CD4-positive, alpha-beta T cell treated with Interleukin-4 for 4 hours (primary cell): ENCODE results near the gene FOXJ3.

Source experiments
- DNase-seq: peaks from one replicate; pipeline ENCODE4 v3.0.0-alpha.2; 2020

The FOXJ3 gene

DNA sequence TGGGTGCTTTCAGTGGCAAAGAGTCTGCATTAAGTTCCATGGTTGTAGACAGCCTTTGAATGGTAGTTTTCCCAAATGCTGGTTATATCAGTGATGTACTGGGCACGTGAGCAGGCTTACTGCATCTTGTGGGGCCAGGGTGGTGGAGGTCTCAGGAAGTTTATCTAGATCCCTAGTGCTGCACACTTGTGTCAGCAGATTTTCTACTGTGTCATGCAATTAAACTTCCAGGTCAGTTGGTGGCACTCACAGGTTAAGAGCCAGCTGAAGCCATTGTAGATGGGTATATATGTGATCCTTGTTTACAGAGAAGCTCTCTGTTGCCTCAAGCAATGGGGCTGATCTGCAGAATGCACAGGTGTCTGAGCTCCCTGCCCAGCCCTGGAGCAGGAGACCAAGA, 33.0 kb downstream of the FOXJ3 start:
- no peak for DNase-seq

GRCh38 chr1:42298520-42298919, 36.5 kb downstream of the FOXJ3 start:
- DNase-seq = no peak

DNA sequence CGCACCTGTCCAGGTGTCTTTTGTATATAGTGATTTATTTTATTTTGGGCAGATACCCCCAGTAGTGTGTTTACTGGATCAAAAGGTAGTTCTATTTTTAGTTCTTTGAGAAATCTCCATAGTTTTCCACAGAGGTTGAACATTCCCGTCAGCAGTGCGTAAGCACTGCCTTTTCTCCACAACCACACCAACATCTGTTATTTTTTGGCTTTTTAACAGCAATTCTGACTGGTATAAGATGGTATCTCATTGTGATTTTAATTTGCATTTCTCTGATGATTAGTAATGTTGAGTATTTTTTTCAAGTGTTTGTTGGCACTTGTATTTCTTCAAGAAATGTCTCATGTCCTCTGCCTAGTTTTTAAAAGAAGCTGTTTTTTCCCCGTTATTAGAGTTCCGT, 39.2 kb downstream of the FOXJ3 start:
- no peak for DNase-seq

DNA sequence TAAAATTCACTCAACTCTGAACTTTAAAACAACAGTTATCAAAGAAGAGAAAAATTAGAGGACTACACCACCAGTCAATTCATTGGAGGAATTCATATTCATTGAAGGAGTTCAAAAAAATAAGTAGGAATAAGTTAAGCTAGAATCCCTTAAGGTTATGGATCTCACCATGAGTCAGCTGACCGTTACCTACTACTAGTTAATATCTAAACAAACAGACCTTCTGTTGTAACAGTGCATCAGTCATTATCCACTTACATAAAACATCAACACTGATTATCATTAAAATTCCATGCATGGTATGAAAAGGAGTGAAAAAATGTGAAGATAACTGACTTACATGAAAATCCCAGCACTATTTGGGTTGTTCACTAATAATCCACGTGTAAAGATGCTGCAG, 44.9 kb downstream of the FOXJ3 start:
- DNase-seq = no peak

GRCh38 chr1:42288311-42288985, 46.6 kb downstream of the FOXJ3 start:
- DNase-seq = no peak

DNA sequence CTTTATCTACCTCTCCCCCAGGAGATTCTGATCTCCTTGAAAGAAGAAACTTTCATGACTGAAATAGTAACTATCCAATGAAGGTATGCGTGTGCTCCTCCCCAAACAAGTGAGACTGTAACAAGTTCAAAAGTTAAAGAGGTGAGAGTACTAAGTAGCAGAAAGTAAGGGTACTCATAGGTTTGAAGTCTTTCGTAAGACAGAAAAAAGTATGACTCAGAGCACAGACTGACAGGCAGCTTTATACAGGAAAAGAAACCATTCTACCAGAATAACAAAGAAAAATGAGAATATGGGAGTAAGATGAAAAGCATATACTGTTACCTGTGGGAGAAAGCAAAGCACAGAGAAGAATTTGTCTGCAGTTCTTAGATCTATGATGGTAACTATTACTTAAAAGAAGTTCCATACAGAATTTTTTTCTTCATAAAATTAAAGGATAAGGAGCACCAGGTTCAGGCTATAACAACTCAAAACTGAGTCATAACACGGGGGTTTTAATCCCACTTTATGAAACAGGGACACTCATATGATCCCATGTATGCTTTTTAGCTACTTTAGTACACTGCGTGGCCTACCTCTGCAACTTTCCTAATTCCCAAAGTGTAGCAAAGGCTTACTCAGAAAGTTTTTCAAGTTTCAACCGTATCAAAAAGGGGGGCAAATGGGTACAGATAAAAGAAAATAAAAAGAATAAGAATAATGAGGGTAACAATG, 52.0 kb downstream of the FOXJ3 start:
- peak; percentile 2 for DNase-seq

DNA sequence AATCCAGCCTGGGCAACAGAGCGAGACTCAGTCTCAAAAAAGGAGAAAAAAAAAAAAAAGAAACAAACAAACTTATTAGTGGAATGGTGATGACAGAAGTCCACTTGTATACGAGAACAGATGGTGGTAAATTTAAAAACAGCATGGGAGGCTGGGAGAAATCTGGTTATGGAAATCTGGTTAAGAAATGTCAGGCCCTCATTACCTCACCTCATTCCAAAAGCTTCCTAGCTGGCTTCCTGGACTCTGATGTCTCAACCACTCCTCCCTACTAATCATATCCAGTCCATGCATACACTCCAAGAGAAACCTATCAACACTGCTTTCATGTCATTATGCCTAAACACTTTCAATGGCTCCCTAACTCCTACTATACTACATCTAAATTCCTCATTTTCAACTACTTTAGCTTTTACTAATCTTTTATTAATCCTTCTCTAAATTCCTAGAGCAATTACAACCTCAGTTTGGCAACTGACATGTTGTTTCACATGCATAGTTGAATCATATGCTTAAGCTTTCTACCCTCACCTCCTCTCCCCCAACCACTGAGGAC, 52.9 kb downstream of the FOXJ3 start:
- no peak for DNase-seq

GRCh38 chr1:42280821-42281220, 54.2 kb downstream of the FOXJ3 start:
- no peak for DNase-seq

DNA sequence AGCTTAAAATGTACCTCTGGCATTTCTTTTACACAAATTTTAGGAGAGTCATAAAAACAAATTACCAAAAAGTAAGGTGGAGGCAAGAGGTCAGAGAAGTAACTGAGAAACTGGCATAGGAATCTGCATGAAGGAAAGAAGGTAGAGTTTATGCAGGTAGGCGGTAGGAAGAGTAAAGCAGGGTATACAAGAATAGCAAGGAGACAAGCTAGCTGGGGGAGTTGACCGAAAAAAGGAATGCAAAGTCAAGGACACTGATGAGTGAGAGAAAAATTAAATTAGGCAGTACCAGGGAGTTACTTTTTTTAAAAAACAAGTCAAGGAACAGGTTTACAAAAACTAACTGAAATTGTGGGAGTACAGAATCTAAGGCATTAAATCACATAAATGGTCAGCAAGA, 56.0 kb downstream of the FOXJ3 start:
- DNase-seq = no peak

- DNase-seq = no peak
Observed at GRCh38 chr1:42272920-42273319, 62.1 kb downstream of the FOXJ3 start.

DNA sequence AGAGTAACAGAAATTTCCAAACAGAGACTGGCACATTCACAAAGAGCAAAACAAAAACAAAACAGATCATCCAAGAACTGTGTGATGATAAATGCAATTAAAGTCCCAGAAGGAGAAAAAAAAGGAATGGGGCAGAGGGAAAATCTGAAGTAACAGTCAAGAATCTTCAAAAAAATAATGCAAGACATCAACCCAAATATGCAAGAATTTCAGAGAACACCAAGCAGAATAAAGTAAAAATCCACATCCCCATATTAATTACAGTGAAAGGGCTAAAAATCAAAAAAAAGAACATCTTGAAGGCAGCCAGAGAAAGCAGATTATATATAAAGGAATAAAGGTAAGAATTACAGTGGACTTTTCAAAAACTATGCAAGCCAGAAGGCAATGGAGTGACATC, 67.1 kb downstream of the FOXJ3 start:
- DNase-seq = no peak

- DNase-seq = no peak
Observed at GRCh38 chr1:42266253-42267135, 68.5 kb downstream of the FOXJ3 start.

- DNase-seq = no peak
Observed at GRCh38 chr1:42264511-42265190, 70.4 kb downstream of the FOXJ3 start.

- no peak for DNase-seq
Observed at GRCh38 chr1:42263019-42263418, 72.0 kb downstream of the FOXJ3 start.

GRCh38 chr1:42260376-42261070, 74.5 kb downstream of the FOXJ3 start:
- DNase-seq = no peak

DNA sequence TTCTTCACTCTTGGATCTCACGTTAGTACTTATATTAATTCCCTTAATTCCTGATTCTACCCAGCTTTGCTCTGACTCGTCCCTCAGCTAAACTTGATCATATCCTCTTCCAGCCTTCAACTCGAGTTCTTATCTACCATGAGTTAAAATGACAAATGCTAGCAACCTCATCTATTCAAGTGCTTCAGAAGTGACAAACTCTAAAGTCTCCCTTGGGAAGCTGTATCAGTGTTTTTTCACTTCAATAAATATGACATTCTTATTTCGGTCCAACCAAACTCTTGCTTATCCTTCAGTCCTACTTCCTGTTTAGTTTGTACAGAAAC, 75.3 kb downstream of the FOXJ3 start:
- DNase-seq = no peak

DNA sequence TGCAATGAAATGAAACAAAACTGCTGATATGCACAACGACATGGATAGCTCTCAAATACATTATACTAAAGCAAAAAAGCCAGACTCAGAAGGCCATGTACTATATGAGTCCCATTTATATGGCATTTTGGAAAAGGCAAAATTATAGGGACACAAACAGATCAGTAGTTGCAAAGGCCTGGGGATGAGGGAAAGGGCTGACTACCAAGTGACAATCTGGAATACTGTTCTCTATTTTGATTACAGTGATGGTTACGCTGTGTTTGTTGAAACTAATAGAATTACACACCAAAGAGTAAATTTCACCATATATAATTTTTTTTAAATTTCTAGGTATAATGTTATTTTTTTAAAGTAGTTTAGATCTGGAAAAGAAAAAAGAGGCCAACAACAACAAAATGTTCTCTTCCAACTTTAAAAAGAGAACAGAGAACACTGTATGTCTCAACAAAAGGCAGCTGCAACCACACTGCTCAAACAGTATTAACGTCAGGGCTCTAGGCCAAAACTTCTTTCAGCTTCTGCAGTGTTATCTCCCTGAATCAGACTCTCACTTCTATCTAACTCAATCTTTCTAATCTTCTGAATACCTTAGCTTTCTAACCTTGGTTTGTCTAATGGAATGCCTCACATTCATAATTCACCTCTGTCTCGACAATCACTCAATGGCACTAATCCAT, 75.8 kb downstream of the FOXJ3 start:
- DNase-seq = no peak

DNA sequence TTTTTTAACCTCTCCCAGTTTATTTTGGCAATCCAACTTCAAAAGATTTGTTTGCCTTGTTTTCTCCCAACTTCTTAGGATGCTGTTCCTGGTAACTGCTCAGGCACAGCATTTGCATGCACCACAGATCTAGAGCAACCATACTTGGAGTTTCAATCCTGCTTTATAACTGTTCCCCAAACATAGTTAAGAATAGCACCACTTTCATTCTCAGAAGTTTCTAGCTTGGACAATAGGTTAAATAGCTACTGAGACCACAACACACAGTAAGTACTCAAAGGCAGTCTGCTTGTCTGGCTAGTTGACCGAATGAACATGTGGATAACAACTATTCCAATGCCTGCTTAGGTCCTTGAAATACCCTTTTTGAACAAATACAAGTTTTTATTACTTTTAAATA, 76.8 kb downstream of the FOXJ3 start:
- DNase-seq = no peak

- DNase-seq = no peak
Observed at GRCh38 chr1:42251042-42251441, 84.0 kb downstream of the FOXJ3 start.

DNA sequence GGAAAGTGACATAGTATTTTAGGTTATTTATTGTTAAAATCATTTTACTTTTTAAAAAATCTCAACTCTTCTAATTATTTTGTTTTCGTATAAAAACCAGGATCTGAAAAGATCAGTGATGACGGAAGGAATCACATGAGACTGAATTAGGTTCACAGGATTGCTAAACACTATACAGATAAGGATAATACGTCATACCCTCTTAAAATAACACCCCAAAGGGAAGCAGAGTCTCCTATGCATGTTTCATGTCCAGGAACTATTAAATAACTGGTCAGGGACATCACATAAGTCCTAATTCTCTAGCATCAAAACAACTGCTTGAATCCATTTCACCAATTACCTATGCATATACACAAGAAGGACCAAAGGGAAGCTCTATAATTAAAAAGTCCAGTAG, 84.9 kb downstream of the FOXJ3 start:
- DNase-seq = no peak

GRCh38 chr1:42240966-42241755, 93.9 kb downstream of the FOXJ3 start:
- no peak for DNase-seq
